Measurements from ENCODE around the gene TMBIM6.

- TF ChIP-seq POLR2A (IDR thresholded peaks at IDR 0.05), result no peak
- no peak for TF ChIP-seq CTCF (IDR thresholded peaks at IDR 0.05 in 4 of 5, conservative IDR thresholded peaks at IDR 0.05 in 1 of 5)
Observed at GRCh38 chr12:49777341-49777740, 36.0 kb downstream of the TMBIM6 start.
